Endodermal cell (in vitro differentiated cells): ENCODE results near the gene BEND7. TPM values are rescaled to one million over a fixed set of nuclear protein-coding genes. Genes with fewer than 3 reads are reported as not detected.
"Not testable (repeated sequence)": the region's sequence is repeated elsewhere in the genome, so short reads cannot be mapped to it uniquely, and the experiment has no call there.

Experiments used
- DNase-seq: peaks from one replicate; pipeline ENCODE4 v3.0.0-alpha.2; 2017
- H3K27ac ChIP-seq: 2 replicates; pipeline ENCODE4 v1.5.1; 2013; ENCODE audit warnings: mild to moderate bottlenecking, low read depth, low read length, moderate library complexity
- H3K27me3 ChIP-seq: 2 replicates; pipeline ENCODE4 v1.6.1; 2013; ENCODE audit warnings: mild to moderate bottlenecking, low read length, moderate library complexity; ENCODE audit not compliant: insufficient read depth, control insufficient read depth, poor library complexity, severe bottlenecking
- H3K36me3 ChIP-seq: 2 replicates; pipeline ENCODE4 v1.7.0; 2013; ENCODE audit warnings: mild to moderate bottlenecking, low read length, moderate library complexity; ENCODE audit not compliant: control insufficient read depth, insufficient read depth
- H3K4me1 ChIP-seq: one replicate; pipeline ENCODE4 v1.7.0; 2013; ENCODE audit warnings: low read length; ENCODE audit not compliant: control insufficient read depth, insufficient read depth
- H3K4me3 ChIP-seq: 2 replicates; pipeline ENCODE4 v1.5.1; 2013; ENCODE audit warnings: mild to moderate bottlenecking, low read length, moderate library complexity
- H3K9ac ChIP-seq: 2 replicates; pipeline ENCODE4 v1.6.1; 2013; ENCODE audit warnings: mild to moderate bottlenecking, low read length, moderate library complexity; ENCODE audit not compliant: poor library complexity, severe bottlenecking; ENCODE audit errors: extremely low read depth
- H3K9me3 ChIP-seq: 2 replicates; pipeline ENCODE4 v1.6.1; 2013; ENCODE audit warnings: mild to moderate bottlenecking, low read length, moderate library complexity; ENCODE audit not compliant: control insufficient read depth
- H3K27ac Mint-ChIP-seq: 2 replicates; pipeline ENCODE4 v1.8.0; 2020; ENCODE audit warnings: mixed read lengths
- H3K27me3 Mint-ChIP-seq: 2 replicates; pipeline ENCODE4 v1.8.0; 2021; ENCODE audit warnings: mild to moderate bottlenecking, mixed read lengths; ENCODE audit not compliant: insufficient read depth
- H3K36me3 Mint-ChIP-seq: 2 replicates; pipeline ENCODE4 v1.8.0; 2020; ENCODE audit warnings: low read depth, mixed read lengths
- H3K4me1 Mint-ChIP-seq: 2 replicates; pipeline ENCODE4 v1.8.0; 2020; ENCODE audit warnings: mixed read lengths
- H3K4me3 Mint-ChIP-seq: 2 replicates; pipeline ENCODE4 v1.8.0; 2020; ENCODE audit warnings: mild to moderate bottlenecking, moderate library complexity, mixed read lengths
- H3K9me3 Mint-ChIP-seq: 2 replicates; pipeline ENCODE4 v1.8.0; 2020; ENCODE audit warnings: mild to moderate bottlenecking, mixed read lengths
- CTCF ChIP-seq: fragments of 200-600 bp; sonication (generic); conservative IDR thresholded peaks from 2 replicates; pipeline ENCODE4 v1.5.0; 2021; ENCODE audit warnings: antibody characterized with exemption, mild to moderate bottlenecking
- WGBS, 2 experiments: methylation state at CpG; one replicate each; pipeline versions ENCODE4 v1.1.5 to v1.1.7; 2013; ENCODE audit warnings: missing lambda C conversion rate in 2 of 2, mixed read lengths in 1 of 2; ENCODE audit not compliant: insufficient coverage in 1 of 2, insufficient read length in 1 of 2; 5-methylcytosine and 5-hydroxymethylcytosine counted together
- total RNA-seq, 2 donors: library from RNA; stranded (reverse); fragmentation: NEBNext Ultra II Directional in 1 of 2; extraction: Animal tissue kit (Norgen Biotek cat#: 25700) in 1 of 2; gene quantifications; 2 replicates in 1 of 2; 3 replicates in 1 of 2; pipeline ENCODE4 v1.2.1, GENCODE V29; 2021

The BEND7 gene
- total RNA-seq, 2 donors from 2014 or later: 5.3 to 5.7 TPM

GRCh38 chr10:13437026-13437555 is 91.7 kb downstream of the BEND7 start:
- DNase-seq: no peak
- H3K4me3 ChIP-seq: no peak overlapping the region
- H3K4me1 ChIP-seq: peaks cover 4% of the 10 kb centered on the region
- H3K27ac Mint-ChIP-seq: no peak overlapping the region
- no peaks in the 10 kb centered on the region for H3K36me3 Mint-ChIP-seq
- 91 to 93% methylated on average over 13 to 16 of the region's 16 CpGs for WGBS, 2 experiments
- H3K27ac ChIP-seq: no peak overlapping the region
- no peaks in the 10 kb centered on the region for H3K9me3 ChIP-seq
- H3K9ac ChIP-seq: no peak overlapping the region
- no peak overlapping the region for H3K4me3 Mint-ChIP-seq
- H3K27me3 ChIP-seq: peaks cover 28% of the 10 kb centered on the region
- H3K4me1 Mint-ChIP-seq: peaks cover 20% of the 10 kb centered on the region
- peaks cover 42% of the 10 kb centered on the region for H3K27me3 Mint-ChIP-seq
- no peak for TF ChIP-seq CTCF
- H3K9me3 Mint-ChIP-seq: no peaks in the 10 kb centered on the region
- H3K36me3 ChIP-seq: no peaks in the 10 kb centered on the region

- H3K27ac ChIP-seq, H3K9ac ChIP-seq, H3K9me3 ChIP-seq, H3K27me3 ChIP-seq, DNase-seq, H3K27ac Mint-ChIP-seq, H3K9me3 Mint-ChIP-seq, H3K36me3 Mint-ChIP-seq, H3K4me3 ChIP-seq, H3K36me3 ChIP-seq, H3K4me3 Mint-ChIP-seq, H3K4me1 Mint-ChIP-seq, H3K4me1 ChIP-seq: not testable (repeated sequence)
- peaks cover 34% of the 10 kb centered on the region for H3K27me3 Mint-ChIP-seq
- WGBS, 2 experiments: 92 to 96% methylated on average over 6 to 8 of the region's 8 CpGs
Measured at GRCh38 chr10:13427943-13428342, 100.9 kb downstream of the BEND7 start.

GRCh38 chr10:13425397-13425796 is 103.4 kb downstream of the BEND7 start:
- Histone ChIP-seq H3K27me3 (no peaks in the 10 kb centered on the region), H3K9ac (no peak overlapping the region), H3K4me1 (no peaks in the 10 kb centered on the region), H3K36me3 (no peaks in the 10 kb centered on the region), H3K4me3 (no peak overlapping the region), H3K9me3 (no peaks in the 10 kb centered on the region), H3K27ac (no peak overlapping the region)
- TF ChIP-seq CTCF: no peak
- Mint-ChIP-seq H3K9me3 (peaks cover 4% of the 10 kb centered on the region), H3K4me1 (no peaks in the 10 kb centered on the region), H3K4me3 (no peak overlapping the region), H3K27me3 (peaks cover 19% of the 10 kb centered on the region), H3K27ac (no peak overlapping the region), H3K36me3 (no peaks in the 10 kb centered on the region)
- no peak for DNase-seq
- 64 to 71% methylated on average over 2 to 4 of the region's 4 CpGs for WGBS, 2 experiments

- TF ChIP-seq CTCF: no peak
- H3K4me1 ChIP-seq: no peaks in the 10 kb centered on the region
- DNase-seq: no peak
- Mint-ChIP-seq H3K4me3 (no peak overlapping the region), H3K27ac (no peak overlapping the region), H3K9me3 (peaks cover 1% of the 10 kb centered on the region), H3K27me3 (peaks cover 10% of the 10 kb centered on the region), H3K4me1 (no peaks in the 10 kb centered on the region), H3K36me3 (no peaks in the 10 kb centered on the region)
- H3K36me3 ChIP-seq: no peaks in the 10 kb centered on the region
- H3K9me3 ChIP-seq: no peaks in the 10 kb centered on the region
- H3K9ac ChIP-seq: no peak overlapping the region
- no peak overlapping the region for H3K27ac ChIP-seq
- H3K27me3 ChIP-seq: no peaks in the 10 kb centered on the region
- no peak overlapping the region for H3K4me3 ChIP-seq
- WGBS, 2 experiments: 89 to 93% methylated on average over 9 of the region's 9 CpGs
Measured at GRCh38 chr10:13422800-13423199, 106.0 kb downstream of the BEND7 start.
